ENCODE results near the gene SLC27A5. TPM values are rescaled to one million over a fixed set of nuclear protein-coding genes. Genes with fewer than 3 reads are reported as not detected.
"Not testable (repeated sequence)": the region's sequence is repeated elsewhere in the genome, so short reads cannot be mapped to it uniquely, and the experiment has no call there.

SLC27A5 gene
- total RNA-seq, 2 experiments from 2014 or later, result 21.7 to 26.6 TPM

GRCh38 chr19:58451358-58452101 is 60.3 kb downstream of the SLC27A5 start, which contains the start of gene ZNF324B:
Gene ZNF324B (plus strand): TSS chr19:58451622. CDS start chr19:58453702, 2,080 bp downstream.
- ChIA-PET POLR2A (interaction anchor here (0.8 to 1.4 kb wide), 3 partner anchors 9 to 11 kb away, joined by 3 to 5 read pairs (median 3); no protein-coding TSS in a partner anchor), CTCF (interaction anchor here (1.5 kb wide), 1 partner anchor 68 kb away, joined by 3 read pairs; the partner anchor contains the start of gene ZBTB45)
- H3K27ac Mint-ChIP-seq, result peak within 1 kb of the TSS; percentile 61
- peak within 1 kb of the TSS; percentile 84 for H3K4me3 Mint-ChIP-seq
- no peak for TF ChIP-seq CTCF (IDR thresholded peaks at IDR 0.05)
- peaks cover 13% of the 10 kb centered on the region for H3K27me3 Mint-ChIP-seq
- ATAC-seq (peak; percentile 98), DNase-seq (peak; percentile 98)
- peaks cover 18% of the 10 kb centered on the region for H3K36me3 Mint-ChIP-seq (ENCODE audit: low read depth)
- intact Hi-C loops (cut with micrococcal nuclease), result no loop called here
- peaks cover 14% of the 10 kb centered on the region for H3K9me3 Mint-ChIP-seq
- peaks cover 26% of the 10 kb centered on the region for H3K4me1 Mint-ChIP-seq (ENCODE audit: low read depth)

- ATAC-seq, result no peak
- H3K4me1 Mint-ChIP-seq (ENCODE audit: low read depth), result peaks cover 26% of the 10 kb centered on the region
- peaks cover 13% of the 10 kb centered on the region for H3K27me3 Mint-ChIP-seq
- CTCF ChIA-PET, result interaction anchor here (1.2 to 1.5 kb wide), 2 partner anchors 42 to 69 kb away, joined by 3 read pairs; partner anchors contain the start of gene ZBTB45
- no peak overlapping the region for H3K27ac Mint-ChIP-seq
- peaks cover 17% of the 10 kb centered on the region for H3K36me3 Mint-ChIP-seq (ENCODE audit: low read depth)
- intact Hi-C loops (cut with micrococcal nuclease), result no loop called here
- H3K9me3 Mint-ChIP-seq, result peaks cover 14% of the 10 kb centered on the region
- no peak for DNase-seq
- no peak for TF ChIP-seq CTCF (IDR thresholded peaks at IDR 0.05)
- peak overlapping the region; percentile 84 for H3K4me3 Mint-ChIP-seq
- POLR2A ChIA-PET, result interaction anchor here (1.1 to 1.4 kb wide), 2 partner anchors 10 kb away, joined by 3 read pairs; no protein-coding TSS in a partner anchor
These were observed 60.9 kb downstream of the SLC27A5 start for GRCh38 chr19:58450856-58451357.

GRCh38 chr19:58449980-58450379 is 61.8 kb downstream of the SLC27A5 start:
- H3K36me3 Mint-ChIP-seq (ENCODE audit: low read depth), result peaks cover 15% of the 10 kb centered on the region
- not testable (repeated sequence) for H3K4me3 Mint-ChIP-seq
- CTCF ChIA-PET, result interaction anchor here (1.2 kb wide), 1 partner anchor 41 kb away, joined by 3 read pairs; no protein-coding TSS in a partner anchor

GRCh38 chr19:58448860-58449259 is 62.9 kb downstream of the SLC27A5 start:
- intact Hi-C loops (cut with micrococcal nuclease); CTCF ChIA-PET; H3K36me3 Mint-ChIP-seq (ENCODE audit: low read depth); ATAC-seq; H3K4me3 Mint-ChIP-seq; H3K27ac Mint-ChIP-seq; DNase-seq: not testable (repeated sequence)
- Mint-ChIP-seq H3K9me3 (peaks cover 14% of the 10 kb centered on the region), H3K4me1 (ENCODE audit: low read depth) (peaks cover 26% of the 10 kb centered on the region), H3K27me3 (peaks cover 13% of the 10 kb centered on the region)
- POLR2A ChIA-PET, result interaction anchor here (1.1 kb wide), 1 partner anchor 46 kb away, joined by 3 read pairs; no protein-coding TSS in a partner anchor

More at GRCh38 chr19:58449980-58450379, 61.8 kb downstream of the SLC27A5 start:
- Mint-ChIP-seq H3K27me3 (peaks cover 13% of the 10 kb centered on the region), H3K4me1 (ENCODE audit: low read depth) (peaks cover 26% of the 10 kb centered on the region), H3K9me3 (peaks cover 14% of the 10 kb centered on the region)
- H3K27ac Mint-ChIP-seq; intact Hi-C loops (cut with micrococcal nuclease); DNase-seq; ATAC-seq: not testable (repeated sequence)
- POLR2A ChIA-PET, result interaction anchor here (0.7 to 1.4 kb wide), 3 partner anchors 11 to 64 kb away, joined by 3 to 4 read pairs (median 3); no protein-coding TSS in a partner anchor

Small RNA genes within 50 kb of the gene (microRNA-seq; reads per million reads assigned to microRNA genes)
- gene MIR6807 (ENCODE audit: borderline microRNAs expressed, borderline replicate concordance), result 4.8 reads per million, percentile 21 among the genes with 10 or more reads in this experiment

Other genes starting within 250 kb of the SLC27A5 start
- gene ZNF8, start 233.0 kb downstream of the SLC27A5 start, total RNA-seq, result 1 to 10 TPM; 5.2 to 5.8 TPM
- 10 to 100 TPM; 40.6 to 43.0 TPM for gene ERVK3-1, start 206.6 kb downstream of the SLC27A5 start, total RNA-seq
- gene ZSCAN22, start 185.0 kb downstream of the SLC27A5 start, total RNA-seq, result 1 to 10 TPM; 2.6 to 2.9 TPM
- 10 to 100 TPM; 35.2 to 36.2 TPM for gene A1BG, start 158.5 kb downstream of the SLC27A5 start, total RNA-seq
- 1 to 10 TPM; 1.3 to 1.6 TPM for gene ZNF497, start 149.2 kb downstream of the SLC27A5 start, total RNA-seq
- gene ZNF837, start 131.0 kb downstream of the SLC27A5 start, total RNA-seq, result 1 to 10 TPM; 1.5 to 1.6 TPM
- gene RPS5, start 124.7 kb downstream of the SLC27A5 start, total RNA-seq, result 1,000 to 10,000 TPM; 1,906 to 1,936 TPM
- gene RNF225, start 116.3 kb downstream of the SLC27A5 start, total RNA-seq, result 1 to 10 TPM in 1 of 2 experiments, under 1 TPM in 1; 0.81 to 1.1 TPM
- gene ZNF584, start 103.3 kb downstream of the SLC27A5 start, total RNA-seq, result 10 to 100 TPM; 12.0 to 14.3 TPM
- 1 to 10 TPM; 3.4 to 3.8 TPM for gene ZNF132, start 71.8 kb downstream of the SLC27A5 start, total RNA-seq
- gene ZNF324B, start 60.4 kb downstream of the SLC27A5 start, total RNA-seq, result 1 to 10 TPM; 7.6 to 8.2 TPM
- 10 to 100 TPM in 1 of 2 experiments, 1 to 10 TPM in 1; 8.1 to 10.1 TPM for gene ZNF324, start 44.9 kb downstream of the SLC27A5 start, total RNA-seq
- 1 to 10 TPM; 3.5 to 4.0 TPM for gene ZNF446, start 35.6 kb downstream of the SLC27A5 start, total RNA-seq
- 1 to 10 TPM; 7.4 to 7.9 TPM for gene ZBTB45, start 7.8 kb upstream of the SLC27A5 start, total RNA-seq
- 100 to 1,000 TPM; 527 to 550 TPM for gene TRIM28, start 32.1 kb upstream of the SLC27A5 start, total RNA-seq
- gene CHMP2A, start 43.1 kb upstream of the SLC27A5 start, total RNA-seq, result 10 to 100 TPM; 88.3 to 90.0 TPM
- gene UBE2M, start 46.6 kb upstream of the SLC27A5 start, total RNA-seq, result 100 to 1,000 TPM; 107 to 114 TPM
- gene MZF1, start 61.3 kb upstream of the SLC27A5 start, total RNA-seq, result 10 to 100 TPM; 12.1 to 13.4 TPM

All from activated CD8-positive, alpha-beta T cell treated with anti-CD3 and anti-CD28 coated beads for 36 hours (primary cell).